GM12878 (cell line): ENCODE data around the gene PADI4. TPM values are rescaled to one million over a fixed set of nuclear protein-coding genes. Genes with fewer than 3 reads are reported as not detected.

Experiments
- ATAC-seq: fragments of 200-7000 bp; cut with Tn5 transposase; 3 replicates; pipeline ENCODE4 v1.9.1; 2020; ENCODE audit warnings: mild to moderate bottlenecking, moderate library complexity
- BruUV-seq: library from RNA; stranded (reverse); fragments of 400-500 nt; replicated peaks from 2 replicates; lab custom pipeline; 2021; lab: Mats Ljungman, UMichigan
- CTCF ChIA-PET: fragments of 300-600 bp; sonication (Branson Sonifier 250); formaldehyde crosslinking; extraction: SDS; loops from one replicate; lab custom pipeline; 2021; ENCODE audit warnings: inconsistent platforms; lab: Yijun Ruan, JAX
- POLR2A ChIA-PET: fragments of 350-600 bp; formaldehyde crosslinking; extraction: SDS; loops from one replicate; lab custom pipeline; 2021; ENCODE audit warnings: inconsistent platforms; lab: Charles Lee
- RAD21 ChIA-PET: fragments of 300-600 bp; sonication (Branson Sonifier 250); formaldehyde crosslinking; loops from one replicate; lab custom pipeline; 2023; ENCODE audit warnings: antibody characterized with exemption; ENCODE audit not compliant: unreplicated experiment; lab: Charles Lee
- SMC1A ChIA-PET: fragments of 300-600 bp; sonication (Branson Sonifier 250); formaldehyde crosslinking; loops from one replicate; lab custom pipeline; 2023; ENCODE audit not compliant: unreplicated experiment, uncharacterized antibody; lab: Charles Lee
- DNase-seq: peaks from one replicate; pipeline ENCODE4 v3.0.0-alpha.2; 2011; ENCODE audit warnings: low read depth, low spot score
- FAIRE-seq: peaks from 3 replicates; lab custom pipeline; 2011; peaks lifted over from hg19 to GRCh38; lab: Jason Lieb, UNC
- H2AFZ ChIP-seq: 2 replicates; pipeline ENCODE4 v1.6.0; 2011; ENCODE audit warnings: low read depth, low read length, control low read depth; ENCODE audit not compliant: control insufficient read depth
- H3K27ac ChIP-seq: 2 replicates; pipeline ENCODE4 v1.5.1; 2011; ENCODE audit warnings: control low read depth; ENCODE audit not compliant: control insufficient read depth, insufficient read depth
- H3K27me3 ChIP-seq, 2 experiments: replicated peaks in 1 of 2; 2 replicates each; pipeline versions ENCODE4 v1.6.0 to v1.6.1; 2011; ENCODE audit warnings: low read length in 1 of 2; ENCODE audit not compliant: control insufficient read depth in 2 of 2, insufficient read depth in 2 of 2
- H3K36me3 ChIP-seq, 2 experiments: 2 replicates each; pipeline ENCODE4 v1.5.1; 2011; ENCODE audit warnings: low read length in 1 of 2; ENCODE audit not compliant: control insufficient read depth in 2 of 2, insufficient read depth in 2 of 2
- H3K4me1 ChIP-seq: 2 replicates; pipeline ENCODE4 v1.6.1; 2011; ENCODE audit warnings: mild to moderate bottlenecking, low read length, moderate library complexity, mixed read lengths; ENCODE audit not compliant: control insufficient read depth, insufficient read depth
- H3K4me2 ChIP-seq: 2 replicates; pipeline ENCODE4 v1.6.0; 2011; ENCODE audit warnings: control low read depth; ENCODE audit not compliant: control insufficient read depth, insufficient read depth
- H3K4me3 ChIP-seq: fragments of 200-600 bp; sonication (generic); 2 replicates; pipeline ENCODE4 v1.5.1; 2016
- H3K79me2 ChIP-seq: 2 replicates; pipeline ENCODE4 v1.6.0; 2011; ENCODE audit warnings: low read length; ENCODE audit not compliant: control insufficient read depth, insufficient read depth
- H3K9ac ChIP-seq: 2 replicates; pipeline ENCODE4 v1.8.0; 2011; ENCODE audit warnings: low read length, control low read depth, mixed read lengths; ENCODE audit not compliant: control insufficient read depth, insufficient read depth
- H3K9me3 ChIP-seq: replicated peaks from 3 replicates; pipeline ENCODE4 v1.5.1; 2011; ENCODE audit warnings: mild to moderate bottlenecking, low read length; ENCODE audit not compliant: control insufficient read depth, insufficient read depth
- H4K20me1 ChIP-seq: 2 replicates; pipeline ENCODE4 v1.6.0; 2011; ENCODE audit not compliant: control insufficient read depth, insufficient read depth
- E4F1 ChIP-seq: fragments of 450-650 bp; IDR thresholded peaks from 2 replicates; pipeline ENCODE4 v1.6.1; 2018; ENCODE audit warnings: borderline replicate concordance, mild to moderate bottlenecking; ENCODE audit not compliant: partially characterized antibody
- NRF1 ChIP-seq: conservative IDR thresholded peaks from 2 replicates; pipeline ENCODE4 v1.6.1; 2011; ENCODE audit warnings: mild to moderate bottlenecking, low read depth, low read length, improper control_type of control experiment
- PML ChIP-seq: IDR thresholded peaks from 2 replicates; pipeline ENCODE4 v1.6.1; 2012; ENCODE audit warnings: low read length, inconsistent platforms
- RAD51 ChIP-seq: fragments of 450-650 bp; IDR thresholded peaks from 2 replicates; pipeline ENCODE4 v1.6.1; 2016; ENCODE audit warnings: moderate library complexity, mild to moderate bottlenecking, inconsistent platforms
- SP1 ChIP-seq: IDR thresholded peaks from one replicate; pipeline ENCODE4 v1.6.1; 2011; ENCODE audit warnings: low read depth, low read length
- WGBS: methylation state at CpG from one replicate; pipeline ENCODE4 v1.1.6; 2016; ENCODE audit warnings: low lambda C conversion rate; ENCODE audit not compliant: insufficient replicate concordance, insufficient coverage; ENCODE audit errors: missing lambda C conversion rate; 5-methylcytosine and 5-hydroxymethylcytosine counted together
- in situ Hi-C: fragments of 300-500 bp; cut with MboI; formaldehyde crosslinking; loops from 9 replicates; pipeline ENCODE4 v1.14.3; 2018; ENCODE audit warnings: mixed read lengths
- intact Hi-C: fragments of 100-400 bp; cut with micrococcal nuclease; formaldehyde crosslinking; loops from one replicate; pipeline ENCODE4 v1.14.2; 2022; ENCODE audit not compliant: unreplicated experiment
- polyA plus RNA-seq, 11 experiments: library from polyadenylated mRNA; depleted of rRNA in 4 of 11; unstranded in 6 of 11; stranded (reverse) in 5 of 11; fragments of >200 nt; fragmentation: Nextera tagmentation in 4 of 11; fragmentation: Illumina TruSeq in 1 of 11; extraction: Ambion mirVana in 4 of 11; extraction: Trizol in 1 of 11; gene quantifications; 1 replicate in 1 of 11; 2 replicates in 10 of 11; pipeline versions ENCODE4 v1.2.1 to v1.2.3, GENCODE V29; 2011 to 2016; ENCODE audit warnings: inconsistent platforms in 2 of 11, missing spikeins in 2 of 11, low read depth in 1 of 11
- total RNA-seq, 4 experiments: library from RNA; depleted of rRNA in 3 of 4; stranded (reverse); fragments of >200 nt in 3 of 4; fragmentation: Illumina TruSeq in 1 of 4; extraction: Trizol in 1 of 4; gene quantifications; 2 replicates each; pipeline versions ENCODE4 v1.2.1 to v1.2.3, GENCODE V29; 2013 to 2021

Gene PADI4
- total and polyA plus RNA-seq, 10 of the 15 experiments (the other 5 are each of a cell fraction or from before 2014, with no cell fraction given) = 0.08 to 0.47 (median 0.15) TPM; not detected in 3

- BruUV-seq = no TSS peak
- H3K79me2 ChIP-seq = no peaks in the 10 kb centered on the region
- H3K27me3 ChIP-seq = no peaks in the 10 kb centered on the region
- no peaks in the 10 kb centered on the region for H3K9me3 ChIP-seq
- H4K20me1 ChIP-seq = no peaks in the 10 kb centered on the region
- POLR2A ChIA-PET = interaction anchor here (0.6 kb wide), 1 partner anchor 11 kb away, joined by 3 read pairs; the partner anchor contains the start of gene PADI3
- TF ChIP-seq NRF1 (no peak), SP1 (no peak), PML (no peak), E4F1 (no peak), RAD51 (no peak)
- H2AFZ ChIP-seq = no peak overlapping the region
- intact Hi-C loops = no loop called here
- no peak overlapping the region for H3K4me2 ChIP-seq
- RAD21 ChIA-PET = no interaction called here
- H3K4me3 ChIP-seq = no peak overlapping the region
- in situ Hi-C loops = no loop called here
- CTCF ChIA-PET = interaction anchor here (1.8 kb wide), 1 partner anchor 134 kb away, joined by 6 read pairs; no protein-coding TSS in a partner anchor
- 49% methylated on average over 24 of the region's 24 CpGs for WGBS
- no peak overlapping the region for H3K27ac ChIP-seq
- H3K9ac ChIP-seq = no peak overlapping the region
- SMC1A ChIA-PET = no interaction called here
- no peaks in the 10 kb centered on the region for H3K4me1 ChIP-seq
- FAIRE-seq = no peak
- no peak for DNase-seq
- no peaks in the 10 kb centered on the region for H3K36me3 ChIP-seq
- no peak for ATAC-seq
Observed at GRCh38 chr1:17259233-17259873, 48.6 kb upstream of the PADI4 start.
